ENCODE data around the gene MYO7B.

GRCh38 chr2:127508631-127509034, 26.9 kb upstream of the MYO7B start:
- TF ChIP-seq, protein P1, sequence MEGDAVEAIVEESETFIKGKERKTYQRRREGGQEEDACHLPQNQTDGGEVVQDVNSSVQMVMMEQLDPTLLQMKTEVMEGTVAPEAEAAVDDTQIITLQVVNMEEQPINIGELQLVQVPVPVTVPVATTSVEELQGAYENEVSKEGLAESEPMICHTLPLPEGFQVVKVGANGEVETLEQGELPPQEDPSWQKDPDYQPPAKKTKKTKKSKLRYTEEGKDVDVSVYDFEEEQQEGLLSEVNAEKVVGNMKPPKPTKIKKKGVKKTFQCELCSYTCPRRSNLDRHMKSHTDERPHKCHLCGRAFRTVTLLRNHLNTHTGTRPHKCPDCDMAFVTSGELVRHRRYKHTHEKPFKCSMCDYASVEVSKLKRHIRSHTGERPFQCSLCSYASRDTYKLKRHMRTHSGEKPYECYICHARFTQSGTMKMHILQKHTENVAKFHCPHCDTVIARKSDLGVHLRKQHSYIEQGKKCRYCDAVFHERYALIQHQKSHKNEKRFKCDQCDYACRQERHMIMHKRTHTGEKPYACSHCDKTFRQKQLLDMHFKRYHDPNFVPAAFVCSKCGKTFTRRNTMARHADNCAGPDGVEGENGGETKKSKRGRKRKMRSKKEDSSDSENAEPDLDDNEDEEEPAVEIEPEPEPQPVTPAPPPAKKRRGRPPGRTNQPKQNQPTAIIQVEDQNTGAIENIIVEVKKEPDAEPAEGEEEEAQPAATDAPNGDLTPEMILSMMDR (IDR thresholded peaks at IDR 0.05) = no peak
- no peak for TF ChIP-seq POLR2A (IDR thresholded peaks at IDR 0.05)

Data from thyroid gland (tissue), 4 donors.